Spleen (tissue), 11 donors: ENCODE data around the gene PTPRA. TPM values are rescaled to one million over a fixed set of nuclear protein-coding genes. Genes with fewer than 3 reads are reported as not detected.

Experiments
- DNase-seq: peaks from one replicate; pipeline ENCODE4 v3.0.0-alpha.2; 2020
- H3K27ac ChIP-seq, 8 donors: fragments of 200-600 bp; sonication (generic) in 7 of 8; 1 replicate in 4 of 8; 2 replicates in 4 of 8; pipeline versions ENCODE4 v1.5.0 to v1.8.0; 2016 to 2021; ENCODE audit warnings: inconsistent platforms in 4 of 8, mild to moderate bottlenecking in 4 of 8, moderate library complexity in 1 of 8
- H3K27me3 ChIP-seq, 7 donors: fragments of 200-600 bp; sonication (generic) in 6 of 7; replicated peaks in 1 of 7; 1 replicate in 4 of 7; 2 replicates in 3 of 7; pipeline versions ENCODE4 v1.5.0 to v1.8.0; 2016 to 2021; ENCODE audit warnings: inconsistent platforms in 3 of 7, mild to moderate bottlenecking in 1 of 7
- H3K36me3 ChIP-seq, 6 donors: fragments of 200-600 bp; sonication (generic) in 5 of 6; 1 replicate in 4 of 6; 2 replicates in 2 of 6; pipeline versions ENCODE4 v1.5.0 to v1.8.0; 2016 to 2021; ENCODE audit warnings: inconsistent platforms in 2 of 6
- H3K4me1 ChIP-seq, 6 donors: fragments of 200-600 bp; sonication (generic) in 5 of 6; 1 replicate in 3 of 6; 2 replicates in 3 of 6; pipeline versions ENCODE4 v1.5.0 to v1.8.0; 2016 to 2021; ENCODE audit warnings: inconsistent platforms in 3 of 6
- H3K4me3 ChIP-seq, 8 donors: fragments of 200-600 bp; sonication (generic) in 7 of 8; 1 replicate in 4 of 8; 2 replicates in 4 of 8; pipeline versions ENCODE4 v1.5.0 to v1.8.0; 2016 to 2021; ENCODE audit warnings: inconsistent platforms in 4 of 8, mild to moderate bottlenecking in 4 of 8, moderate library complexity in 2 of 8
- H3K9me3 ChIP-seq, 8 donors: fragments of 200-600 bp; sonication (generic) in 7 of 8; 1 replicate in 4 of 8; 2 replicates in 4 of 8; pipeline versions ENCODE4 v1.5.0 to v1.8.0; 2016 to 2021; ENCODE audit warnings: inconsistent platforms in 4 of 8
- POLR2A ChIP-seq, 3 donors: fragments of 450-650 bp; IDR thresholded peaks; one replicate each; pipeline ENCODE4 v1.5.1; 2017; ENCODE audit warnings: antibody characterized with exemption in 3 of 3, mild to moderate bottlenecking in 1 of 3
- POLR2AphosphoS5 ChIP-seq, 3 donors: sonication (generic); formaldehyde crosslinking; IDR thresholded peaks; one replicate each; pipeline ENCODE4 v1.5.1; 2017; ENCODE audit warnings: antibody characterized with exemption in 3 of 3
- WGBS, 5 donors: extraction: QIAGEN DNeasy Blood & Tissue Kit in 3 of 5; methylation state at CpG; one replicate each; pipeline versions ENCODE4 v1.1.5 to v1.1.7; 2013 to 2018; 5-methylcytosine and 5-hydroxymethylcytosine counted together
- intact Hi-C: fragments of 100-400 bp; cut with DNase I; formaldehyde crosslinking; loops from one replicate; pipeline ENCODE4 v1.15.0; 2023; ENCODE audit warnings: low total_unique reads
- polyA plus RNA-seq, 3 donors: library from polyadenylated mRNA; stranded (reverse); fragments of 200-250 nt; gene quantifications; one replicate each; pipeline ENCODE4 v1.2.1, GENCODE V29; 2013
- total RNA-seq, 7 donors: library from RNA; depleted of rRNA in 3 of 7; stranded (reverse); fragments of >200 nt in 3 of 7; fragmentation: NEBNext Ultra II Directional in 4 of 7; extraction: Animal tissue kit (Norgen Biotek cat#: 25700) in 4 of 7; gene quantifications; one replicate each; pipeline versions ENCODE4 v1.1.0 to v1.2.1, GENCODE V29; 2016 to 2021
- TF ChIP-seq, protein P1 (sequence below), 11 experiments: fragments of 200-600 bp in 7 of 11; fragments of 450-650 bp in 4 of 11; sonication (generic) in 4 of 11; IDR thresholded peaks in 8 of 11; conservative IDR thresholded peaks in 3 of 11; 1 replicate in 7 of 11; 2 replicates in 4 of 11; pipeline versions ENCODE4 v1.4.0 to v1.8.0; 2016 to 2021; ENCODE audit warnings: antibody characterized with exemption in 11 of 11, inconsistent platforms in 4 of 11, mild to moderate bottlenecking in 1 of 11
- donor health status: healthy with polysubstance abuse.
- donor health status: DM: no; HTN: no; CAD: no; lungs with moderate emphysema.
- donor health status: DM: no; HTN: no; CAD: no.
- donor health status: Bipolar disorder and iron deficiency.
- donor health status: healthy.
- donor health status: DM: no; HTN: no; CAD: no.
- donor health status: DM: yes; HTN: yes; CAD: no.

The PTPRA gene
- total and polyA plus RNA-seq, 10 donors: 15.3 to 65.5 (median 52.4) TPM

DNA sequence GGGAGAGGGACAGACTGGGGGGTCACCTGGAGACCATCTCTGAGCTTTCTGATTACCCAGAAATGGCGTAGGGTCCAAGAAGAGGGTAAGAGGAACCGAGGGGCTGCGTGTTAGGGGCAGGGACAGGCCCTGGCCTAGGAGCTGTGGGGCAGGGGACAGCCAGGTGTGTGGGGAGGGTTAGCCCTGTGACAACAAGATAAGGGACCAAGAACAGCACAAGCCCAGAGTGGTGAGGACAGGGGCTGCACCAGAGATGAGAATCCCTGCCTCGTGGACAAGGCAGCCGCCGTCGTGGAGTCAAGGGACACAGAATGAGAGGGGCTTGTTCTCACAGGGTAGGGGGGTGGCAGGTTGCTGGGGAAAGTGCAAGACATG is 211.7 kb downstream of the PTPRA start:
- Histone ChIP-seq H3K27me3 (peaks cover 4 to 73% (median 45%) of the 10 kb centered on the region in 7 donors), H3K9me3 (no peaks in the 10 kb centered on the region), H3K4me1 (peaks cover 3 to 29% (median 18%) of the 10 kb centered on the region in 6 donors), H3K27ac (no peak overlapping the region), H3K36me3 (no peaks in the 10 kb centered on the region), H3K4me3 (no peak overlapping the region)
- WGBS, 5 donors: 66 to 87% (median 71%) methylated on average over 7 of the region's 7 CpGs
- no peak for TF ChIP-seq POLR2AphosphoS5 (IDR thresholded peaks at IDR 0.05)
- no peak for TF ChIP-seq POLR2A (IDR thresholded peaks at IDR 0.05)
- TF ChIP-seq, protein P1, sequence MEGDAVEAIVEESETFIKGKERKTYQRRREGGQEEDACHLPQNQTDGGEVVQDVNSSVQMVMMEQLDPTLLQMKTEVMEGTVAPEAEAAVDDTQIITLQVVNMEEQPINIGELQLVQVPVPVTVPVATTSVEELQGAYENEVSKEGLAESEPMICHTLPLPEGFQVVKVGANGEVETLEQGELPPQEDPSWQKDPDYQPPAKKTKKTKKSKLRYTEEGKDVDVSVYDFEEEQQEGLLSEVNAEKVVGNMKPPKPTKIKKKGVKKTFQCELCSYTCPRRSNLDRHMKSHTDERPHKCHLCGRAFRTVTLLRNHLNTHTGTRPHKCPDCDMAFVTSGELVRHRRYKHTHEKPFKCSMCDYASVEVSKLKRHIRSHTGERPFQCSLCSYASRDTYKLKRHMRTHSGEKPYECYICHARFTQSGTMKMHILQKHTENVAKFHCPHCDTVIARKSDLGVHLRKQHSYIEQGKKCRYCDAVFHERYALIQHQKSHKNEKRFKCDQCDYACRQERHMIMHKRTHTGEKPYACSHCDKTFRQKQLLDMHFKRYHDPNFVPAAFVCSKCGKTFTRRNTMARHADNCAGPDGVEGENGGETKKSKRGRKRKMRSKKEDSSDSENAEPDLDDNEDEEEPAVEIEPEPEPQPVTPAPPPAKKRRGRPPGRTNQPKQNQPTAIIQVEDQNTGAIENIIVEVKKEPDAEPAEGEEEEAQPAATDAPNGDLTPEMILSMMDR (IDR thresholded peaks at IDR 0.05 in 8 of 11, conservative IDR thresholded peaks at IDR 0.05 in 3 of 11): no peak
- intact Hi-C loops: no loop called here
- no peak for DNase-seq

DNA sequence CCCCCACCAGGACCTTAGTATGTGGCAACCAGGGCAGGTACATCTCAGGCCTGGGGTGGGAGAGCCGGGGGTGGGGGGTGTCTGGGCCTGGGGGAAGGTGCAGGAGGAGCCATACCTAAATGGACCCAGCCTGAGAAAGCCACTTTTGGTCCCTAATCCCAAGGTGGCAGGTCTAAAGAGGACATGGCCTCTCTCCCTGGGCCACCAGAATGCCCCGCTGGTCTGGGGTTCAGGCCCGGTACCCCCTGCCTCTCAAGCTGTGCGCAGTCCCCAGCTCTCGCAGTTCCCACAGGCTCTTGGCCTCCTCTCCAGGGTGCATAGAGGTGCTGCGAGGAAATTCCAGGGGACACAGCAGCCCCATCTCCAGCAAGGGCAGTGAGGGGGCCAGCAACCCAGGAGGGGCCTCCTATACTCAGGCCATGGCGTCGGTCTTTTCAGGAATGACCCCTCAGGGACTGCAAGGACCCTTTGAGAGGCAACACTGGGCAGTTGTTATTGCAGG is 212.3 kb downstream of the PTPRA start:
- Histone ChIP-seq H3K36me3 (no peaks in the 10 kb centered on the region), H3K4me1 (peaks cover 3 to 29% (median 18%) of the 10 kb centered on the region in 6 donors), H3K27ac (no peak overlapping the region), H3K9me3 (no peaks in the 10 kb centered on the region), H3K4me3 (no peak overlapping the region), H3K27me3 (peaks cover 4 to 73% (median 43%) of the 10 kb centered on the region in 7 donors)
- no peak for DNase-seq
- no peak for TF ChIP-seq POLR2A (IDR thresholded peaks at IDR 0.05)
- TF ChIP-seq, protein P1 (IDR thresholded peaks at IDR 0.05 in 8 of 11, conservative IDR thresholded peaks at IDR 0.05 in 3 of 11): no peak
- no peak for TF ChIP-seq POLR2AphosphoS5 (IDR thresholded peaks at IDR 0.05)
- intact Hi-C loops: no loop called here
- 84 to 98% (median 94%) methylated on average over 3 to 8 of the region's 8 CpGs for WGBS, 5 donors

DNA sequence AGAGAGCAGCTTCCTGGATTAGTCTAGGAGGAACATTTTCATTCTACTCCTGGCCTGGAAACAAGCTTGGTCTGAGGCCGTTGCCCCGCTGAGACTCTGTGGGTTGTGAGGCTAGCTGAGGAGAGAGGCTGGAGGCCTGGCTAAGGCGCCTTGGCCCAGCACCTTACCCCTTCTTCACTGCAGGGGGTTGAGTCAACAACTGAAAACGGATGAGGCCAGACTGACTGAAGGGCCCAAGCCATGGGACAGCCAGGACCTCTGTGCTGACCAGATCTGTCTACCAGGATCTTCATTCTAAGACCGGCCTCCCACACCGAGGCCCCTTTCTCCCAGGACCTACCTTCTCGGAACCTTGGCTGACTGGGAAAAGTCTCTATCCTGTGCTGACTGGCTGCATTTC is 214.8 kb downstream of the PTPRA start:
- Histone ChIP-seq H3K9me3 (no peaks in the 10 kb centered on the region), H3K4me1 (peaks cover 0 to 28% (median 13%) of the 10 kb centered on the region in 6 donors), H3K27ac (no peak overlapping the region), H3K36me3 (no peaks in the 10 kb centered on the region), H3K4me3 (no peak overlapping the region), H3K27me3 (peaks cover 4 to 73% (median 34%) of the 10 kb centered on the region in 7 donors)
- no peak for TF ChIP-seq POLR2AphosphoS5 (IDR thresholded peaks at IDR 0.05)
- TF ChIP-seq, protein P1 (IDR thresholded peaks at IDR 0.05 in 8 of 11, conservative IDR thresholded peaks at IDR 0.05 in 3 of 11): no peak
- TF ChIP-seq POLR2A (IDR thresholded peaks at IDR 0.05): no peak
- intact Hi-C loops: no loop called here
- DNase-seq: no peak
- WGBS, 5 donors: 81 to 89% (median 85%) methylated on average over 7 of the region's 7 CpGs

Other genes starting within 250 kb of the PTPRA start
- gene NOP56, start 220.8 kb upstream of the PTPRA start, total RNA-seq: 100 to 1,000 TPM in 6 of 7 donors, 10 to 100 TPM in 1; 82.1 to 183 (median 127) TPM
- gene NOP56, start 220.8 kb upstream of the PTPRA start, polyA plus RNA-seq: 100 to 1,000 TPM; 151 to 208 (median 182) TPM
- 100 to 1,000 TPM in 3 of 7 donors, 10 to 100 TPM in 4; 72.7 to 105 (median 85.0) TPM for gene IDH3B, start 209.3 kb upstream of the PTPRA start, total RNA-seq
- 10 to 100 TPM; 59.4 to 87.8 (median 78.1) TPM for gene IDH3B, start 209.3 kb upstream of the PTPRA start, polyA plus RNA-seq
- gene EBF4, start 180.7 kb upstream of the PTPRA start, total RNA-seq: 10 to 100 TPM in 2 of 7 donors, 1 to 10 TPM in 5; 3.9 to 19.2 (median 6.9) TPM
- gene EBF4, start 180.7 kb upstream of the PTPRA start, polyA plus RNA-seq: 1 to 10 TPM; 2.5 to 4.8 (median 4.8) TPM
- 1 to 10 TPM in 2 of 7 donors, under 1 TPM in 5; 0.23 to 1.9 (median 0.44) TPM for gene CPXM1, start 72.9 kb upstream of the PTPRA start, total RNA-seq
- 1 to 10 TPM in 1 of 3 donors, under 1 TPM in 2; 0.41 to 2.9 (median 0.64) TPM for gene CPXM1, start 72.9 kb upstream of the PTPRA start, polyA plus RNA-seq
- gene C20orf141, start 58.5 kb upstream of the PTPRA start, total RNA-seq: not detected
- gene C20orf141, start 58.5 kb upstream of the PTPRA start, polyA plus RNA-seq: not detected
- gene TMEM239, start 57.1 kb upstream of the PTPRA start, total RNA-seq: not detected
- gene TMEM239, start 57.1 kb upstream of the PTPRA start, polyA plus RNA-seq: not detected
- 10 to 100 TPM; 38.2 to 57.5 (median 51.7) TPM for gene PCED1A, start 32.8 kb upstream of the PTPRA start, total RNA-seq
- gene PCED1A, start 32.8 kb upstream of the PTPRA start, polyA plus RNA-seq: 100 to 1,000 TPM in 2 of 3 donors, 10 to 100 TPM in 1; 66.7 to 165 (median 137) TPM
- gene VPS16, start 32.7 kb upstream of the PTPRA start, total RNA-seq: 10 to 100 TPM; 32.0 to 51.3 (median 41.4) TPM
- gene VPS16, start 32.7 kb upstream of the PTPRA start, polyA plus RNA-seq: 100 to 1,000 TPM in 1 of 3 donors, 10 to 100 TPM in 2; 44.5 to 104 (median 66.4) TPM
- gene GNRH2, start 170.1 kb downstream of the PTPRA start, total RNA-seq: 1 to 10 TPM in 2 of 7 donors, under 1 TPM in 2, not detected in 3; 0.70 to 1.7 (median 1.0) TPM
- not detected for gene GNRH2, start 170.1 kb downstream of the PTPRA start, polyA plus RNA-seq
- gene MRPS26, start 172.6 kb downstream of the PTPRA start, total RNA-seq: 10 to 100 TPM; 22.5 to 40.1 (median 25.3) TPM
- gene MRPS26, start 172.6 kb downstream of the PTPRA start, polyA plus RNA-seq: 10 to 100 TPM; 44.3 to 64.6 (median 60.6) TPM
- not detected for gene OXT, start 198.1 kb downstream of the PTPRA start, total RNA-seq
- under 1 TPM in 2 of 3 donors, not detected in 1; 0.68 to 1.00 TPM for gene OXT, start 198.1 kb downstream of the PTPRA start, polyA plus RNA-seq
- gene AVP, start 211.2 kb downstream of the PTPRA start, total RNA-seq: 1 to 10 TPM in 1 of 7 donors, not detected in 6; 2.2 TPM
- gene AVP, start 211.2 kb downstream of the PTPRA start, polyA plus RNA-seq: not detected